HL-60 (cell line): ENCODE results near the gene KIFC3.
"Not testable (repeated sequence)": the region's sequence is repeated elsewhere in the genome, so short reads cannot be mapped to it uniquely, and the experiment has no call there.

ENCODE experiments used
- DNase-seq, 2 experiments: peaks; one replicate each; pipeline ENCODE4 v3.0.0-alpha.2; 2010 to 2020; ENCODE audit warnings: low read depth in 1 of 2, low spot score in 1 of 2
- H3K27ac ChIP-seq: fragments of 250-450 bp; sonication (Bioruptor Pico); replicated peaks from 2 replicates; pipeline ENCODE4 v1.5.1; 2020; ENCODE audit warnings: mild to moderate bottlenecking, moderate library complexity
- H3K27me3 ChIP-seq: fragments of 250-450 bp; sonication (Bioruptor Pico); 2 replicates; pipeline ENCODE4 v1.5.1; 2021; ENCODE audit warnings: mild to moderate bottlenecking, moderate library complexity; ENCODE audit not compliant: insufficient read depth, poor library complexity, severe bottlenecking
- H3K4me3 ChIP-seq: replicated peaks from 2 replicates; pipeline ENCODE4 v1.5.1; 2011; ENCODE audit warnings: mild to moderate bottlenecking, control low read depth, low read length; ENCODE audit not compliant: insufficient read depth
- GABPA ChIP-seq: IDR thresholded peaks from 2 replicates; pipeline ENCODE4 v1.6.1; 2012; ENCODE audit warnings: low read depth
- POLR2AphosphoS5 ChIP-seq: IDR thresholded peaks from 2 replicates; pipeline ENCODE4 v1.6.1; 2012; ENCODE audit warnings: low read depth
- SPI1 ChIP-seq: IDR thresholded peaks from 2 replicates; pipeline ENCODE4 v1.6.1; 2012; ENCODE audit warnings: low read depth, mild to moderate bottlenecking, borderline replicate concordance
- TF ChIP-seq, protein P1 (sequence below): IDR thresholded peaks from 2 replicates; pipeline ENCODE4 v1.6.1; 2012; ENCODE audit warnings: low read depth; ENCODE audit not compliant: insufficient replicate concordance
- TF ChIP-seq, protein P2 (sequence below): IDR thresholded peaks from one replicate; pipeline ENCODE4 v1.5.1; 2011; ENCODE audit warnings: low read length, control low read depth, inconsistent platforms; ENCODE audit not compliant: insufficient read depth

KIFC3 gene

DNA sequence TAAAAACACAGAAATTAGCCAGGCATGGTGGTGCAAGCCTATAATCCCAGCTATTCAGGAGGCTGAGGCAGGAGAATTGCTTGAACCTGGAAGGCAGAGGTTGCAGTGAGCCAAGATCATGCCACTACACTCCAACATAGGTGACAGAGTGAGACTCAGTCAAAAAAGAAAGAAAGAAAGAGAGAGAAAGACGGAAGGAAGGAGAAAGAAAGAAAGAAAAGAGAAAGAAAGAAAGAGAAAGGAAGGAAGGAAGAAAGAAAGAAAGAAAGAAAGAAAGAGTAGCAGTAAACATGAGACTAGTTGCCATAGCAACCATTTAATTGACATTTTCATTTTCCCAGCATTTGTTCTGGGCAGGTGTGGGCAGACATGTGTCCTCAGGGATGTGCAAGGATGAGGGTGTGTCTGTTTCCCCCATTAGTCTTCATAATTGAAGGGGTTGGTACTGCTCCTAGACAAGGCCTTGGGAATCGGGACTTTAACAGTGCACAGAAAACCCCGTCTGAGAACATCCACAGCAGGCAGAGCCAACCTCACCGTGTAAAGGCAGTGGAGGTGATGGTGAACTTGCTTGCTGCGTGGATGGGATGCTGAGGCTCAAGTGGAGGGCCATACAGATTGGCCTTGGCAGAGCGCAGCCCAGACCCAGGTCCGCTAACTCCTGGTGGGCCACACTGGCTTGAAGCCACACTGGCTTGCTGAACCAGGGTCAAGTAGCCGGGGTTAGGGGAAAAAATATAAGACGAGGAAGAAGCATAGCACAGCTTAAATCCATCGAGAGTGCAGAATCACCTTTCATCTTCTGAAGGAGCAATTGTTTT, 35.2 kb upstream of the KIFC3 start:
- Histone ChIP-seq H3K27me3 (peaks cover 6% of the 10 kb centered on the region), H3K27ac (no peak overlapping the region), H3K4me3 (no peak overlapping the region)
- DNase-seq, result no peak
- TF ChIP-seq, protein P1, sequence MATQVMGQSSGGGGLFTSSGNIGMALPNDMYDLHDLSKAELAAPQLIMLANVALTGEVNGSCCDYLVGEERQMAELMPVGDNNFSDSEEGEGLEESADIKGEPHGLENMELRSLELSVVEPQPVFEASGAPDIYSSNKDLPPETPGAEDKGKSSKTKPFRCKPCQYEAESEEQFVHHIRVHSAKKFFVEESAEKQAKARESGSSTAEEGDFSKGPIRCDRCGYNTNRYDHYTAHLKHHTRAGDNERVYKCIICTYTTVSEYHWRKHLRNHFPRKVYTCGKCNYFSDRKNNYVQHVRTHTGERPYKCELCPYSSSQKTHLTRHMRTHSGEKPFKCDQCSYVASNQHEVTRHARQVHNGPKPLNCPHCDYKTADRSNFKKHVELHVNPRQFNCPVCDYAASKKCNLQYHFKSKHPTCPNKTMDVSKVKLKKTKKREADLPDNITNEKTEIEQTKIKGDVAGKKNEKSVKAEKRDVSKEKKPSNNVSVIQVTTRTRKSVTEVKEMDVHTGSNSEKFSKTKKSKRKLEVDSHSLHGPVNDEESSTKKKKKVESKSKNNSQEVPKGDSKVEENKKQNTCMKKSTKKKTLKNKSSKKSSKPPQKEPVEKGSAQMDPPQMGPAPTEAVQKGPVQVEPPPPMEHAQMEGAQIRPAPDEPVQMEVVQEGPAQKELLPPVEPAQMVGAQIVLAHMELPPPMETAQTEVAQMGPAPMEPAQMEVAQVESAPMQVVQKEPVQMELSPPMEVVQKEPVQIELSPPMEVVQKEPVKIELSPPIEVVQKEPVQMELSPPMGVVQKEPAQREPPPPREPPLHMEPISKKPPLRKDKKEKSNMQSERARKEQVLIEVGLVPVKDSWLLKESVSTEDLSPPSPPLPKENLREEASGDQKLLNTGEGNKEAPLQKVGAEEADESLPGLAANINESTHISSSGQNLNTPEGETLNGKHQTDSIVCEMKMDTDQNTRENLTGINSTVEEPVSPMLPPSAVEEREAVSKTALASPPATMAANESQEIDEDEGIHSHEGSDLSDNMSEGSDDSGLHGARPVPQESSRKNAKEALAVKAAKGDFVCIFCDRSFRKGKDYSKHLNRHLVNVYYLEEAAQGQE, result no peak
- no peak for TF ChIP-seq POLR2AphosphoS5
- no peak for TF ChIP-seq SPI1
- TF ChIP-seq GABPA, result no peak
- TF ChIP-seq, protein P2, sequence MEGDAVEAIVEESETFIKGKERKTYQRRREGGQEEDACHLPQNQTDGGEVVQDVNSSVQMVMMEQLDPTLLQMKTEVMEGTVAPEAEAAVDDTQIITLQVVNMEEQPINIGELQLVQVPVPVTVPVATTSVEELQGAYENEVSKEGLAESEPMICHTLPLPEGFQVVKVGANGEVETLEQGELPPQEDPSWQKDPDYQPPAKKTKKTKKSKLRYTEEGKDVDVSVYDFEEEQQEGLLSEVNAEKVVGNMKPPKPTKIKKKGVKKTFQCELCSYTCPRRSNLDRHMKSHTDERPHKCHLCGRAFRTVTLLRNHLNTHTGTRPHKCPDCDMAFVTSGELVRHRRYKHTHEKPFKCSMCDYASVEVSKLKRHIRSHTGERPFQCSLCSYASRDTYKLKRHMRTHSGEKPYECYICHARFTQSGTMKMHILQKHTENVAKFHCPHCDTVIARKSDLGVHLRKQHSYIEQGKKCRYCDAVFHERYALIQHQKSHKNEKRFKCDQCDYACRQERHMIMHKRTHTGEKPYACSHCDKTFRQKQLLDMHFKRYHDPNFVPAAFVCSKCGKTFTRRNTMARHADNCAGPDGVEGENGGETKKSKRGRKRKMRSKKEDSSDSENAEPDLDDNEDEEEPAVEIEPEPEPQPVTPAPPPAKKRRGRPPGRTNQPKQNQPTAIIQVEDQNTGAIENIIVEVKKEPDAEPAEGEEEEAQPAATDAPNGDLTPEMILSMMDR, result no peak

DNA sequence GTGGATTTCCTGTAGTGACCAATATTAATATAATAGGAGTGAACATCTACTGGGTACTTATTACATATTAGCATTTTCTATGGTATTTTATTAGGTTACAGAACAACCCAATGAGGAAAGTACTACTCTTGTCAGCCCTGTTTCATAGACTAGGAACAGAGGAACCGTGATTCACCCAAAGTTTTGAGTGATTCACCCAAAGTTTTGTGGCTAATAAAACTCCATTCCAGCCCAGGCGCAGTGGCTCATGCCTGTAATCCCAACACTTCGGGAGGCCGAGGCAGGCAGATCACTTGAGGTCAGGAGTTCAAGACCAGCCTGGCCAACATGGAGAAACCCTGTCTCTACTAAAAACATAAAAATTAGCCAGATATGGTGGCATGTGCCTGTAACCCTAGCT, 33.1 kb upstream of the KIFC3 start:
- DNase-seq, H3K27me3 ChIP-seq, H3K27ac ChIP-seq, H3K4me3 ChIP-seq: not testable (repeated sequence)

DNA sequence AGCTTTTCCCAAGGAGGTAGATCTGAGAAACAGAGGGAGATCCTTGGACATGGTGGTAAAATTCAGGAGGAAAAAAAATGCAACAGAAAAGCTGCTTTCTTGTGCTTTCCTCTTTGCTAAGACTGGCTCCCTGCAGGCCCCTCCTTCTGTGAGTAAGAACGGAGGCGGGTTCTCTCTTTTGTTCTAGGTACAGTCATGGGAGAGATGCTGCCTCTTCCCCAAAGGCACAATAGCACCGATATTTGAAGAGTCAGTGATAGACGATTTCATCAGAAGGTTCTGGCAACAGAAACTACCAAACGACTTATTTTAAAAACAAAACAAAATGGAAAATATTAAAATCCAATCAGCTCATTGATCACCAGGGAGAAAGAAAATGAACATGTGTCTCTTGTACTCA, 32.6 kb upstream of the KIFC3 start:
- Histone ChIP-seq H3K27me3 (peaks cover 6% of the 10 kb centered on the region), H3K27ac (no peak overlapping the region), H3K4me3 (no peak overlapping the region)
- no peak for DNase-seq
- TF ChIP-seq, protein P1, result no peak
- TF ChIP-seq, protein P2, result no peak
- no peak for TF ChIP-seq GABPA
- TF ChIP-seq SPI1, result no peak

DNA sequence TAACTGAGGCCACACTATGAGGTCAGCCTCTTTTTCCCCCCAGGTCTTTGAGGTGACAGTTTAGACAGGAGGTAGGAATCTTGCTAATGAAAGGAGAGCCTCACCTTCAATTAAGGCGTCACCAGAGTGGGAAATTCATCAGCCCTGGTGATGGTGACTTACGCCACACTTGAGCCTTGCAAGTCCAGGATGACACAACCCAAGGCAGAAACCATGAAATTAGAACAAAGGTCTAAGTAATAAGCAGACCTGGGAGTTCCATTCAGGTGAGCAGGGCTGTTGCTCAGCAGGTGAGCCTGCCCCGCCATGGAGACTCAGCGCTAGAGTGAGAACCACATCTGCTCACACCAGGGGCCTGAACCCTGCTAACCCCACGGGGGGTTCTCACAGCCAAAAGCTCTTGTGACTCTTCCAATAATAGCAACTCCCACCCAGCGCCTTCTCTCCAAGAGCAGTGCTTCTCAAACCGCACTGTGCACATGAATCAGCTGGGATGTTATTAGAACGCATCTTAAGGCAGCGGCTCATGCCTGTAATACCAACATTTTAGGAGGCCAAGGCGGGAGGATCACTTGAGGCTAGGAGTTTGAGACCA, 28.7 kb upstream of the KIFC3 start:
- TF ChIP-seq POLR2AphosphoS5 (no peak), SPI1 (no peak), GABPA (no peak)
- TF ChIP-seq, protein P1, result no peak
- TF ChIP-seq, protein P2, result no peak
- H3K4me3 ChIP-seq, result no peak overlapping the region
- no peak for DNase-seq
- H3K27ac ChIP-seq, result no peak overlapping the region
- peaks cover 10% of the 10 kb centered on the region for H3K27me3 ChIP-seq
